Karpas-422 (cell line): ENCODE measurements around the gene TSC22D2. TPM values are rescaled to one million over a fixed set of nuclear protein-coding genes. Genes with fewer than 3 reads are reported as not detected.

Source experiments
- DNase-seq: peaks from one replicate; pipeline ENCODE4 v3.0.0-alpha.2; 2015
- H2AFZ ChIP-seq: fragments of 200-600 bp; sonication (generic); 2 replicates; pipeline ENCODE4 v1.6.1; 2014; ENCODE audit warnings: antibody characterized with exemption, low read length, mixed read lengths
- H3K27ac ChIP-seq: fragments of 200-600 bp; sonication (generic); 2 replicates; pipeline ENCODE4 v1.5.1; 2014; ENCODE audit warnings: mild to moderate bottlenecking, low read length, moderate library complexity
- H3K27me3 ChIP-seq: fragments of 200-600 bp; sonication (generic); 2 replicates; pipeline ENCODE4 v1.6.1; 2014; ENCODE audit warnings: low read length, mixed read lengths
- H3K36me3 ChIP-seq: fragments of 200-600 bp; sonication (generic); 2 replicates; pipeline ENCODE4 v1.6.1; 2014; ENCODE audit warnings: low read length, mixed read lengths; ENCODE audit not compliant: insufficient read depth
- H3K4me1 ChIP-seq: fragments of 200-600 bp; sonication (generic); 2 replicates; pipeline ENCODE4 v1.6.1; 2014; ENCODE audit warnings: mild to moderate bottlenecking, low read length, mixed read lengths
- H3K4me2 ChIP-seq: fragments of 200-600 bp; sonication (generic); 2 replicates; pipeline ENCODE4 v1.6.1; 2014; ENCODE audit warnings: low read length, low read depth, mild to moderate bottlenecking; ENCODE audit not compliant: poor library complexity, severe bottlenecking
- H3K4me3 ChIP-seq: fragments of 200-600 bp; sonication (generic); 2 replicates; pipeline ENCODE4 v1.5.1; 2014; ENCODE audit warnings: mild to moderate bottlenecking, antibody characterized with exemption, low read length, mixed read lengths
- H3K79me2 ChIP-seq: fragments of 200-600 bp; sonication (generic); 2 replicates; pipeline ENCODE4 v1.6.1; 2014; ENCODE audit warnings: mild to moderate bottlenecking, low read length, mixed read lengths
- H3K9ac ChIP-seq: fragments of 200-600 bp; sonication (generic); 2 replicates; pipeline ENCODE4 v1.6.0; 2014; ENCODE audit warnings: low read length
- H3K9me2 ChIP-seq: fragments of 200-600 bp; sonication (generic), shearing (Covaris generic); replicated peaks from 2 replicates; pipeline ENCODE4 v1.6.0; 2014; ENCODE audit warnings: mild to moderate bottlenecking, low read length, moderate library complexity; ENCODE audit not compliant: insufficient read depth
- H3K9me3 ChIP-seq: fragments of 300-700, 200-600 bp; sonication (generic); 2 replicates; pipeline ENCODE4 v1.6.1; 2014; ENCODE audit warnings: low read length, mixed read lengths
- H4K20me1 ChIP-seq: fragments of 200-600 bp; sonication (generic); 2 replicates; pipeline ENCODE4 v1.6.1; 2014; ENCODE audit warnings: mild to moderate bottlenecking, antibody characterized with exemption, low read length, low read depth; ENCODE audit not compliant: insufficient read depth
- total RNA-seq: library from RNA; depleted of rRNA; stranded (reverse); fragments of >200 nt; shearing (Covaris generic); gene quantifications from 2 replicates; pipeline ENCODE4 v1.2.3, GENCODE V29; 2014; ENCODE audit warnings: low replicate concordance

The TSC22D2 gene
- total RNA-seq, 1 experiment from 2014 or later: 44.4 TPM

DNA sequence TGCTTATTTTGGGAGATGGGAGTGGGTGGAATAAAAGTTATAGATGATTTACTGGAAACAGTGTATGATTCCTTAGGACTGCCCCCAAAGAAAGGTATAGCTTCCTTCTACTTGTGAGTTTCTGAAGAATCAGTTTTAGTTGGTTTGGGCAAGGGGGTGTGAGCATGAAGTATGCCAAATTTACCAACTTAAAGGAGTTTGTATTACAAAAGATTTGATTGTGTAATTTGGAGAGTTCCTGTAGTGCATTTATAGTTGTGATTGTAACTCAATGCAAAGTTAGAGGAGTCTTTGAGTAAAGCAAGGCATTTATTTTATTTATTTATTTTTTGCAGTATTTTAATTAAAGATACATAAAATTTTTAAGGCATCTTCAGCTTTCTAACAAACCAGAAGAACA, 42.8 kb downstream of the TSC22D2 start:
- Histone ChIP-seq H3K9me2 (no peaks in the 10 kb centered on the region), H3K4me1 (peaks cover 19% of the 10 kb centered on the region), H3K27me3 (no peaks in the 10 kb centered on the region), H3K4me3 (no peak overlapping the region), H3K27ac (no peak overlapping the region), H3K79me2 (peaks cover 97% of the 10 kb centered on the region), H4K20me1 (no peaks in the 10 kb centered on the region), H3K9me3 (no peaks in the 10 kb centered on the region), H3K36me3 (no peaks in the 10 kb centered on the region), H3K9ac (no peak overlapping the region), H3K4me2 (no peak overlapping the region), H2AFZ (no peak overlapping the region)
- DNase-seq: no peak

DNA sequence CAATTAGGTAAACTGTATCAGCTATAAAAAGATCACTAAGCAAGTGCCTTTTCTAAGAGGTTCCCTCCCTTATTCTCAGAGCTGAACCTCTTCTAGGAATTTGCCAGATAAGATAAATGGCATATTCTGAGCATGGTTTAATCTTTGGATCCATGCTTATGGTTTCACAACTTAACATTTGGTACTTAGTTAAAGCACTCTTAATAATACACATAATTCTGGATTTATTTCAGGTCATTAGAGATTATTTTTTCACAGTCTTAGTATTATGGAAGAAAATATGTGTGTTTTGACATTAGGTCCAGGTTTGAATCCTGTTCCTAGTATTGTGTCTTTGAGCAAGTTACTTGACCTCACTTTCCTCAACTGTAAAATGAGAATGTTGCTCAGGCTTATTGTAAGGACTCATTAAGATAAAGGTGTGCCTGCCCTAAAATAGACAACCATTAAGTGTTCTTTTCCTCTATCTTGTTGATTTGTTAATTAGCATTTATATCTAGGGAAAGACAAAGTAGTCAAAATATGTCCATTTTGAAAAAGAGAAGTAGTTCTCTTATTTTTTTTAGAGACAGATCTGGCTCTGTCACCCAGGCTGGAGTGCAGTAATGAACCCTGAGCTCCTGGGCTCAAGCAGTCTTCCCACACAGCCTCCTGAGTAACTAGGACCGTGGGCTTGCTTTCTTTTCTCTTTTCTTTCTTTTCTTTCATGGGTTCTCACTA, 43.4 kb downstream of the TSC22D2 start:
- no peak overlapping the region for H2AFZ ChIP-seq
- peaks cover 19% of the 10 kb centered on the region for H3K4me1 ChIP-seq
- no peak overlapping the region for H3K9ac ChIP-seq
- H3K4me3 ChIP-seq: no peak overlapping the region
- no peak overlapping the region for H3K4me2 ChIP-seq
- H4K20me1 ChIP-seq: no peaks in the 10 kb centered on the region
- no peak overlapping the region for H3K27ac ChIP-seq
- H3K9me2 ChIP-seq: no peaks in the 10 kb centered on the region
- H3K27me3 ChIP-seq: no peaks in the 10 kb centered on the region
- H3K9me3 ChIP-seq: no peaks in the 10 kb centered on the region
- peaks cover 96% of the 10 kb centered on the region for H3K79me2 ChIP-seq
- no peak for DNase-seq
- no peaks in the 10 kb centered on the region for H3K36me3 ChIP-seq

DNA sequence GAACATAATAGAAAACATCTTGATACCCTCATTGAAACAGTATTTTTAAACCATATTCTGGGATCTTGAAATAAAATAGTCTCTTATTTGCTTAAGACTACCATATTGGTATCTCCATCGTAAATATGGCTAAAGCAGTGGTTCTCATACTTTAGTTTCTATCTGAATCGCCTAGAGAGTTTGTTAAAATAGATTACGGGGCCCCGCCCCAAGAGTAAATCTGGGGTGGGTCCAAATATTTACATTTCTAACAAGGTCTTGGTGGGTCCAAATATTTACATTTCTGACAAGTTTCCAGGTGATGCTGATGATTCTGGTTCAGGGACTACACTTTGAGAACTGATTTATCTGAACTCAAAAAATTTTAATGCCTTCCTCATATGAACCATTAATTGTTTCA, 45.3 kb downstream of the TSC22D2 start:
- no peak overlapping the region for H2AFZ ChIP-seq
- H3K79me2 ChIP-seq: peaks cover 90% of the 10 kb centered on the region
- H3K27ac ChIP-seq: no peak overlapping the region
- no peaks in the 10 kb centered on the region for H3K9me3 ChIP-seq
- peaks cover 15% of the 10 kb centered on the region for H3K4me1 ChIP-seq
- H3K27me3 ChIP-seq: no peaks in the 10 kb centered on the region
- no peaks in the 10 kb centered on the region for H3K9me2 ChIP-seq
- H3K4me2 ChIP-seq: no peak overlapping the region
- no peak for DNase-seq
- H3K9ac ChIP-seq: no peak overlapping the region
- H3K36me3 ChIP-seq: peaks cover 11% of the 10 kb centered on the region; the same call in 1 of the 2 replicates
- H3K4me3 ChIP-seq: no peak overlapping the region
- no peaks in the 10 kb centered on the region for H4K20me1 ChIP-seq

DNA sequence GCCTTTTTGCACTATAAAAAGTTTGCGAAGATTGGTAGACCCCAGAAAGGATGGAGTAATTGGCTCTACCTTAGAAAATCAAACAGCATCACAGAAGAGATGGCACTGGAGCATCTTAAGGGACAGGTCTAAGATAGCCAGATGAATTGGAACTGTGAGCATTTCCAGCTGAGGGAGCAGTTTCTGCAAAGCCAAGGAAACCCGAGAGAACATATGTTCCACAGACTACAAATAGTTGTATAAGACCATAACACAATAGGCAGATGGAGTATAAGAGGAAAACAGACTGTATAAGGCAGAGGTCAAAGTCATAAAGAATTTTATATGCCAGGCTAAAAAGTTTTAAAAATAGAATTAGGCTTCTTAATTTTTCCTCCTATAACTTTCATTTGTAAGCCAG, 46.0 kb downstream of the TSC22D2 start:
- Histone ChIP-seq H3K4me1 (peaks cover 13% of the 10 kb centered on the region), H3K79me2 (peaks cover 87% of the 10 kb centered on the region)

DNA sequence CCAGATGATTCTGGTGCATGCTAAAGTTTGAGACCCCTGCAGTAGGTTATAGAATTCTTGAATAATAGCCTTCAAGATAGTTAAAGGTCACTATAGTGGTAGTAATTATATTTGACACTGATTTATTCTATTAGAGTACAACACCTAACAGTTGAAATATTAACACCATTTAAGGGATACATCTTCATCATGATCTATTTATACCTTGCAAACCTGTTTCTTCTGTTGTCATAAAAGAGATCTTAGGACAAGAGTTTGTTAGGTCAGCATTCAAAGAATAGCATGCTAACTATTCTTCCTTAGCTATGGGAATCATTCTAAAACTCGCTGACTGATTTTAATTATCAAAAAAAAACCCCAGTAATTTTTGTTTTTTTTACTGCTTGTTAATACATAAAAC, 46.5 kb downstream of the TSC22D2 start:
- H3K9me2 ChIP-seq: no peaks in the 10 kb centered on the region
- H3K79me2 ChIP-seq: peaks cover 82% of the 10 kb centered on the region
- H3K27me3 ChIP-seq: no peaks in the 10 kb centered on the region
- no peaks in the 10 kb centered on the region for H3K9me3 ChIP-seq
- no peak overlapping the region for H3K9ac ChIP-seq
- H3K4me1 ChIP-seq: peaks cover 13% of the 10 kb centered on the region
- DNase-seq: no peak
- H3K27ac ChIP-seq: no peak overlapping the region
- H3K4me3 ChIP-seq: no peak overlapping the region
- H4K20me1 ChIP-seq: no peaks in the 10 kb centered on the region
- H3K4me2 ChIP-seq: no peak overlapping the region
- H3K36me3 ChIP-seq: peaks cover 19% of the 10 kb centered on the region; the same call in 1 of the 2 replicates
- no peak overlapping the region for H2AFZ ChIP-seq

More for the DNA sequence above, 46.0 kb downstream of the TSC22D2 start:
- Histone ChIP-seq H3K4me3 (no peak overlapping the region), H4K20me1 (no peaks in the 10 kb centered on the region), H3K9ac (no peak overlapping the region), H3K4me2 (no peak overlapping the region), H3K36me3 (peaks cover 17% of the 10 kb centered on the region; the same call in 1 of the 2 replicates), H2AFZ (no peak overlapping the region), H3K27me3 (no peaks in the 10 kb centered on the region), H3K9me2 (no peaks in the 10 kb centered on the region), H3K27ac (no peak overlapping the region), H3K9me3 (no peaks in the 10 kb centered on the region)
- DNase-seq: no peak

DNA sequence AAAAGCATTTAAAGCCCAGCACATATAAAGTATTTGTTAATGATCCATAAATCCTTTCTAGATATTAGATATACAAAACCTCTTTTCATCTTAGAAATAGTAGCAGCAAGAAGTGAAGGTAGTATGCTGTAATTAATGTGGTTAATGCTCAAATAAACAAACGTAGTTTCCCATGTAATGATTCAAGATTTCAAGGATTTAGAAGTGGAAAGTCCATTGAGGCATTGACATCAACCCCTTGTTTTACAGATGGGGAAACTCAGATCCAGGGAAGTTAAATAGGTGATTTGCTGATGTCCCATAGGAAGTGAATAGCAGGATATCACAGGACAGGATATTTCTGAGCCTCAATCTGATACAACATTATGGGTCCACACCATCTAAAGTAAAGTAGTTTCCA, 47.2 kb downstream of the TSC22D2 start:
- Histone ChIP-seq H3K9me3 (no peaks in the 10 kb centered on the region), H4K20me1 (no peaks in the 10 kb centered on the region), H3K27me3 (no peaks in the 10 kb centered on the region), H3K9ac (no peak overlapping the region), H3K36me3 (peaks cover 19% of the 10 kb centered on the region; the same call in 1 of the 2 replicates), H3K4me3 (no peak overlapping the region), H3K27ac (no peak overlapping the region), H3K9me2 (no peaks in the 10 kb centered on the region), H3K4me2 (no peak overlapping the region), H3K79me2 (peaks cover 75% of the 10 kb centered on the region), H3K4me1 (peaks cover 13% of the 10 kb centered on the region), H2AFZ (no peak overlapping the region)
- DNase-seq: no peak

DNA sequence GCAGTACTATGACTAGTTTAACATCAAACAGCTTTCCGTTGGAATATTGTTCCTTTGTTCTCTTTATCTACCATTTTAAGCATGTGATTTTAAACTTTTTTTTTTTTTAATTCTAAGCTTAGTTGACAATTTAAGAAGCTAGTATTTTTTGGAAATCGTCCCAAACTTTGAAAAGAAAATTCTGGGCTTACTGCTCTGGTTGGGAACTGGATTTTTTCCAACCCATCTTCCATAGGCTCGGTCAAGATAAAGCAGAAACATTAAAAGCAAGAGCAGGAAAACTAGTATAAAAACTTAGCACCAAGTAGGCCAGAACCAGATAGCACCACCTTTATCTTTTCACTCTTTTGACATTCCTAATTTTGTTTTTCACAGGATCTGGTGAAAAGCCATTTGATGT, 49.9 kb downstream of the TSC22D2 start:
- no peak overlapping the region for H3K9ac ChIP-seq
- H3K27me3 ChIP-seq: no peaks in the 10 kb centered on the region
- H3K36me3 ChIP-seq: peaks cover 19% of the 10 kb centered on the region; the same call in 1 of the 2 replicates
- H3K27ac ChIP-seq: no peak overlapping the region
- no peaks in the 10 kb centered on the region for H3K4me1 ChIP-seq
- H3K9me3 ChIP-seq: no peaks in the 10 kb centered on the region
- H2AFZ ChIP-seq: no peak overlapping the region
- H3K79me2 ChIP-seq: peaks cover 52% of the 10 kb centered on the region
- no peak overlapping the region for H3K4me3 ChIP-seq
- no peak for DNase-seq
- no peaks in the 10 kb centered on the region for H3K9me2 ChIP-seq
- no peak overlapping the region for H3K4me2 ChIP-seq
- no peaks in the 10 kb centered on the region for H4K20me1 ChIP-seq

DNA sequence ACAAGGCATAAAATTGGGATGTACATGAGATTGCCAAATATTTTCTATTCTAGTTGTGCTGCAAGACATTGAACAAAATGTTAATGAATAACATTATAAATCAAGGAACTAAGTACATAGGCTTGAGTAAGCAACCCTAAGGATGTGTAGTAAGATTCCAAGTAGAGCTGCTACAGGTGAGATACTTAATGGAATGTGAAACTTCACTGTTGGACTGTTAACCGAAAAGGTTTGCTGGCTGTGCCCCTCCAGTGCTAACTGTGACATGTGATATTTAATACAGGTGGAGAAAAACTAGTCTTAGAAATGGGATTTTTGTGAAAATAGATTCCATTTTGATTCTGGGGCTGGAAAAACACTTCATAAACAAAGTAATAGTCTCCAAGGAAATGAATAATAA, 52.4 kb downstream of the TSC22D2 start:
- Histone ChIP-seq H3K4me1 (no peaks in the 10 kb centered on the region), H2AFZ (no peak overlapping the region)

More for the DNA sequence above, 52.4 kb downstream of the TSC22D2 start:
- no peaks in the 10 kb centered on the region for H3K27me3 ChIP-seq
- no peaks in the 10 kb centered on the region for H3K9me3 ChIP-seq
- no peak overlapping the region for H3K27ac ChIP-seq
- H3K9me2 ChIP-seq: no peaks in the 10 kb centered on the region
- H4K20me1 ChIP-seq: no peaks in the 10 kb centered on the region
- peaks cover 27% of the 10 kb centered on the region for H3K79me2 ChIP-seq
- H3K36me3 ChIP-seq: peaks cover 19% of the 10 kb centered on the region; the same call in 1 of the 2 replicates
- no peak for DNase-seq
- H3K4me3 ChIP-seq: no peak overlapping the region
- no peak overlapping the region for H3K4me2 ChIP-seq
- no peak overlapping the region for H3K9ac ChIP-seq
